ENCODE measurements around the gene TTC28. TPM values are rescaled to one million over a fixed set of nuclear protein-coding genes. Genes with fewer than 3 reads are reported as not detected.
"Not testable (repeated sequence)": the region's sequence is repeated elsewhere in the genome, so short reads cannot be mapped to it uniquely, and the experiment has no call there.

TTC28 gene
- 10 to 100 TPM; 20.5 to 38.3 (median 28.6) TPM for polyA plus RNA-seq (ENCODE audit: insufficient read length in 12 of 12)
- long read RNA-seq, donor 1, partial matches to known transcripts: 0 of 3 reads
- long read RNA-seq, donor 1, other reads (novel, unspliced or antisense): 0 of 3 reads
- long read RNA-seq, donor 2, partial matches to known transcripts: 0 of 6 reads
- long read RNA-seq, donor 2, other reads (novel, unspliced or antisense): 0 of 6 reads
- long read RNA-seq, donor 3, partial matches to known transcripts: 0 of 2 reads
- long read RNA-seq, donor 3, other reads (novel, unspliced or antisense): 0 of 2 reads
- long read RNA-seq, donor 4, partial matches to known transcripts: 0 of 3 reads
- long read RNA-seq, donor 4, other reads (novel, unspliced or antisense): 0 of 3 reads
- long read RNA-seq, donor 5, partial matches to known transcripts: 0 of 4 reads
- long read RNA-seq, donor 5, other reads (novel, unspliced or antisense): 0 of 4 reads
- long read RNA-seq, donor 6, partial matches to known transcripts: 9 of 15 reads
- long read RNA-seq, donor 6, other reads (novel, unspliced or antisense): 5 of 15 reads
- long read RNA-seq, donor 7: 0 reads
- long read RNA-seq, donor 8, partial matches to known transcripts: 0 of 2 reads
- long read RNA-seq, donor 8, other reads (novel, unspliced or antisense): 0 of 2 reads
- long read RNA-seq, donor 9, partial matches to known transcripts: 0 of 1 reads
- long read RNA-seq, donor 9, other reads (novel, unspliced or antisense): 0 of 1 reads
- long read RNA-seq, donor 10, partial matches to known transcripts: 0 of 2 reads
- long read RNA-seq, donor 10, other reads (novel, unspliced or antisense): 0 of 2 reads
- long read RNA-seq, donor 11: 0 reads

DNA sequence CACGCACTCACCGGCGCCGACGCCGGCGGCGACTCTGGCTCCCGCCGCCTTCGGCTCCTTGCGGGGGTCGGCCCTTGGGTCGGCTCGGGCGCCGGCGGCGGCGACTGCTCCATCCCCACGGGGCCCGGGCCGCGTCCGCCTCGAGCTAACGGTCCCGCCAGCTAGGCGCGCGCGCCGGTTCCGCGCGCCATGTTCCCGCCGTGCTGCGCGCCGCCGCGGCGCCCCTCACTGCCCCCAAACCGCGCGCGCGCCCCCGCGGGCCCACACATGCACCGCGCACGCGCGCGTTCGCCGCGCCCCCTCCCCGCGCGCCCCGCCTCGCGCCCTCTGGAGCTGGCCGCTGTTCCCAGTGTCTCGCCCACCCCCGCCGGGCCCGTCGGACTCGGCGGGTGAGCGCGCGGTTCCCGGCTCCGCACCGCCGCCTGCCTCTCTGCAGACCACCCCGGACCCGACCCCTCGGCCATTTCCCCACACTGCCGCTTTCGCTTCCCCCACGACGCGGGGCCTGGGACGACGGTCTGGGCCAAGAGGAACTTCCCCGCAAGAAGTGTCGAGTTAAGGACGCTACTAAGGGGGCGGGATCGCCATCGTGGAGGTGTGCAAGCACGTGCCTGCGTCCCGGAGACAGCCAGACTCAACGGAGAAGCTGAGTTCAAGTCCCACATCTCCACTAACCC is at the start of gene TTC28:
Gene TTC28, minus strand, starts transcription at position 230 of the 677 bp plus-strand sequence. Its CDS starts 117 bp downstream, at position 113.
- DNase-seq: peak; percentile 84

DNA sequence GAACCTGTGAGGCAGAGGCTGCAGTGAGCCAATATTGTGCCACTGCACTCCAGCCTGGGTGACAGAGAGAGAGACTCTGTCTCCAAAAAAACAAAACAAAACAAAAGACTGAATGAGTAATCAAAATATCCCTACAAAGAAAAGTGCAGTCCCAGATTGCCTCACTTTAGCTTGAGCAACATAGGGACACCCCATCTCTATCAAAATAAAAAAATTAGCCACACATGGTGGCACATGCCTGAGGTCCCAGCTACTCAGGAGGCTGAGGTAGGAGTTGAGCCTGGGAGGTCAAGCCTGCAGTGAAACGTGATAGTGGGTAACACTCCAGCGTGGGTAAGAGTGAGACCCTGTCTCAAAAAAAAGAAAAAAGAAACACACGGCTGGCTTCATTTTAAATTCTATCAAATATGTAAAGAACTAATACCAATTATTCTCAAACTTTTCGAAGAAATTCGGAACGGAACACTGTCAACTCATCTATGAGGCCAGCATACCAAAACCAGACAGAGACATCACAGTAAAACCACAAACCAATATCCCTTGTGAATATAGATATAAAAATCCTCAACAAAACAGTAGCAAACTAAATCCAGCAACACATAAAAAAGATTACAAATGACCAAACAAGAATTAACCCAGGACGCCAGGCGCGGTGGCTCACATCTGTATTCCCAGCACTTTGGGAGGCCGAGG is 49.1 kb upstream of the TTC28 start:
- DNase-seq: no peak

DNA sequence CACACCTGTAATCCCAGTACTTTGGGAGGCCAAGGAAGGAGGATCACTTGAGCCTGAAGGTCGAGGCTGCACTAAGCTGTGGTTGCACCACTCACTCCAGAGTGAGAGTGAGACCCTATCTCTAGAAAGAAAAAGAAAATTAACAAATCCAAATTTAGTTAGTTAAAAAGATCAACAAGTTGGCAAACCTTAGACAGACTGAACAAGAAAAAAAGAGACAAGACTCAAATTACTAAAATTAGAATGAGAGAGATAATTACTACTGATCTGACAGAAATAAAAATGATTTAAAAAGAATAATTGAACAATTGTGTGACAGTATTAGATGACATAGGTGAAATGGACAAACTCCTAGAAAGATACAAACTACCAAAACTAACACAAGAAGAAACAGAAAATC is 48.4 kb upstream of the TTC28 start:
- no peak for DNase-seq

DNA sequence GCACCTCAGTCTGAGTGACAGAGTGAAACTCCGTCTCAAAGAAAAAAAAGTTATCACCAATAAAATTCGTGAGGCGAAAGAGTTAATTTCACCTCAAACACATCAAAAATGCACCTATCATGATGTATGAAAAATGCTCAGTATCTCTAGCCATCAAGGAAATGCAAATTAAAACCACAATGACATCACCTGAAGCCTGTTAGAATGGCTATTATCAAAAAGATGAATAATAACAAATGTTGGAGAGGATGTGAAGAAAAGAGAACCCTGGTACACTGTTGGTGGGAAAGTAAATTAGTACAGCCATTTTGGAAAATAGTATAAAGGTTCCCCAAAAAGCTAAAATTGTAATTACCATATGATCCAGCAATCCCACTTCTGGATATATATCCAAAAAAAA is 38.4 kb upstream of the TTC28 start:
- DNase-seq: no peak

DNA sequence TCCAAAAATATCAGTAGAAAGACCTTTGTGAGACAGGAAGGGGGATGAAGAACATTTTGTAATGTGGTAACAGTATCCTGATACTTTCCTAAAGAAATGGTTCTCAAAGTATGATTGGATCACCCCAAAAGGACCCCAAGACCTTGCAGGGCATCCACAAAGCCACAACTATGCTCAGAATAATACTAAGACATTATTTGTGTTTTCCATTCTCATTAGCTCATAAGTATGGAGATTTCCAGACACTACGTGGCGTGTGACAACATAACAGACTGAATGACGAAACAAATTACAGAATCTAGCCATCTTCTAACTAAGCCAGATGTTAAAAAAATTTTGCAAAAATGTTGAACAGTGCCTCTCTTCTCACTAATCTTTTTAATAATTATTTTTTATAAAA is 37.0 kb upstream of the TTC28 start:
- DNase-seq: no peak

DNA sequence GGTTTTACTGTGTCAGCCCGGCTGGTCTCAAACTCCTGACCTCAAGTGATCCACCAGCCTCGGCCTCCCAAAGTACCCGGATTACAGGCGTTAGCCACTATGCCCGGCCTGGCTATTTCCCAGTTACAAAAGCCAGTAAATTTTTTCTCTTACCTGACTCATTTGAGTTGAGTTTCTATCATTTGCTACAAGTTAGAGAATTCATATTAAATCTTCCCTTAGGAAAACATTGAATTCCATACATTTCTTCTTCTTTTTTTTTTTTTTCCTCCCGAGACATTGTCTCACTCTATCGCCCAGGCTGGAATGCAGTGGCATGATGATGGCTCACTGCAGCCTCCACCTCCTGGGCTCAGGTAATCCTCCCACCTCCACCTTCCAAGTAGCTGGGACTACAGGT is 36.0 kb upstream of the TTC28 start:
- no peak for DNase-seq

DNA sequence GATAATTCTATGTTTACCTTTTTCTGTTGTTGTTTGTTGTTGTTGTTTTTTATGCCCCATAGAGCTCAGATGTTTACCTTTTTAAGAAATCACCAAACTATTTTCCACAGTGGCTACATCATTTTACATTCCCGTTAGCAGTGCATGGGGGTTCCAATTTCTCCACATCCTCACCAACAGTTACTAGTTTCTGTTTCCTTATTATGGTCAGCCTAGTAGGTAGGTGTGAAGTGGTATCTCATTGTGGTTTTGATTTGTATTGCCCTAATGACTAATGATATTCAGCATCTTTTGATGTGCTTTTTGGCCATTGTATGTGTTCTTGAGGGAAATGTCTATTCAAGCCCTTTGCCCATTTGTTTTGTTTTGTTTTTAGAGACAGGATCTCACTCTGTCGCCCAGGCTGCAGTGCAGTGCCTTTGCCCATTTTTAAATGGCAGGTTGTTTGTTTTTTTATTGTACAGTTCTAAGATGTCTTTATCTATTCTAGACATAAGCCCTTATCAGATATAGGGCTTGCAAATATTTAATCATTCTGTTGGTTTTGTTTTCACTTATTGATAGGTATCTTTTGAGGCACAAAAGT is 34.5 kb upstream of the TTC28 start:
- no peak for DNase-seq

DNA sequence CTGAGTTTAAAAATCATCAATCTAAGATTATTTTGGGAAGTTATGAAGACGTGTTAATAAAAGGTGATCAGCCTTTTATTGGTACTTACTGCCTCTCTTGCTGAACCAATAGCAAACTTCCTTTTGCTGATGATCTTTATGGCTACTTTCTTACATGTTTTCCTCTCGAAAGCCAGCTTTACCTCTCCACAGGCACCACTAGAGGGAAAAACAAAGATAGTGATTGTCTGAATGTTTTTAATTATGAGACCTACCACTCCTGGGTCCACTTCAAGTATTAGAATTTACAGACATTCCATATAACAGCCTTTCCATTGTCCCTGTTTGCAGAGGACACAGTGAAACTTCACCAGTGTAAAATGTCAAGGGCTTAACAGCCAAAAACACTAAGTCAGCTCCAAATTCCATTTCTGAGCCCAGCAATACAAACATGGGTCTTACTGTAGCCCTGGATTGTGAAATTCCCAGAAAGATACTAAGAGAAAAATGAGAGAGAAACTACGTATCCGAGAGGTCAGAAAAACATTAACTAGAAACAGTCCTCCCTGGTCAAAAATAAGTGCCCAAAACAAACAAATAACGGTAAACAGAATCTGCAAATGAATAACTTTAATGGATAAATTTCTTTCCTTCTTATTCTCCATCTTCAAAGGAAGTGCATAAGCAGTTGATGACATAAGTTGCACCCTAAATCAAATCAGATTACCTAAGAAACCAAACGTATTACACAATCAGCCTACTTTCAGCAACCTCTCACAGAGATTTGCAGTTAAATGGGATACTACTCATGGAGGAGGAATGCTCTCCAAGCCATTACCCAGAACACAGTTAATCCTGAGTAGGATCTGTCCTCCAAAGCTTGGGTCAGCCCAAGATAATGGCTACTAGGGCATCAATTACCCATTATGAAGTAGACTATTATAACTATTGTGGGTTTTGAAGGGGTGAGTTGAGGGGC is 32.5 kb upstream of the TTC28 start:
- peak; percentile 32 for DNase-seq

DNA sequence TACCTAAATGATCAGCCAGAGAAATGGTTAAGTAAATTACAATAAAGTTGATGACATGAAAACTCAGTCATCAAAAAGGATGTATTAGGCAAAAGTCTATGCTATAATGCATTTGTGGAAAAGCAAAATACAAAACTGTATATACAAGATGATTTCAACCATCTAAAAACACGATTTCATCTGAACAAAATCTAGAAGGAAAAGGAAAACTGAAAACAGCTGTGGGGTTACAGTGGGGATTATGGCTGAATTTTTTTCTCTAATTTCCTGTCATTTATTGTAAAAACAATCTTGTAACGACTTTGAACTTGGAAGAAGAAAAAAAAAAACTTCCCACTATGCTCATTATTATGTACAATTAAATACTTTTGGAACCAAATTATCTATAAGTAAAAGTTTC is 31.7 kb upstream of the TTC28 start:
- DNase-seq: no peak

DNA sequence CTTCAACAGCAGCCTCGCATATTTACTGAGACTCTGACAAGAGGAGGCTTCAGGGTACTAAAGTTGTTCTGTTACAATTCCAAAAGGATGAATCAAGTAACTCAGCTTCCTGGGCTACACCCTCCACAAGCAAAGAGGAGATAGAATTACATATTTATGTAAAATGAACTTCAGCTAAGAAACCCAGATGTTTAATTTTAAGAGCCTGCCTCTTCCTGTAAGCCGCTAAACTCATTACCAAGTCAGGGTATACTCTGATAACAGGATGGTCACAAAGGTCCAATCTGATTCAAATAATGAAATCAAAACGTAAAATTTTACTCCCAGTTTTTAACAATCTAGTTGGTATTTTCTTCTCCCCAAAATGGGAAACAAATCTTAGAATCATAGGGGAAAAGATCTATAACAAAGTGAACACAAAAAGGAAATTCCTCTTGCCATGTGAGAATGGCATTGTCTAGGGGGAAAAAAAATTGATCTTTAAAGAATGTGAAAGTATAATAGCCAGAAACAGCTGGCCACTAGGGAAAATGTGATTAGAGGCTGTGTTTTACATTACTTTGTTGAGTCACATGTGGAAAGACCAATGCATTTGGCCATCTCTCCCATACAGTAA is 31.0 kb upstream of the TTC28 start:
- DNase-seq: peak; percentile 43

DNA sequence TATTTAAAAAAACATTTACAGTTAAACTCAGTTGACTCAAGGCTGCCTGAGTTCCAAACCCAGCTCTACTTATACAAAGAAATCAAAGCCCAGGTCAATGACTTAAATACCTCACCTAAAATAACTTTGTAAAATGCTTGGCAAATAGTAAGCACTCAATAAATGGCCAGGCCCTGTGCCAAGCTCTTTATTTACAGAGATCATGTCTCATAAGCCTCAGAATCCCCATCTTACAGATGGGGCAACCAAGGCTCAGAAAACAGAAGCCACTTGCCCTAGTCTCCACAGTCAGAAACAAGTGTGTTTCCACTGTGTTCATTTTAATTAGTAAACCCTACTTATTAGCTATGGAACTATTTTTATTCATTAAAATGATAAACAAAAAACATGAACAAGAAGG is 30.5 kb upstream of the TTC28 start:
- no peak for DNase-seq

DNA sequence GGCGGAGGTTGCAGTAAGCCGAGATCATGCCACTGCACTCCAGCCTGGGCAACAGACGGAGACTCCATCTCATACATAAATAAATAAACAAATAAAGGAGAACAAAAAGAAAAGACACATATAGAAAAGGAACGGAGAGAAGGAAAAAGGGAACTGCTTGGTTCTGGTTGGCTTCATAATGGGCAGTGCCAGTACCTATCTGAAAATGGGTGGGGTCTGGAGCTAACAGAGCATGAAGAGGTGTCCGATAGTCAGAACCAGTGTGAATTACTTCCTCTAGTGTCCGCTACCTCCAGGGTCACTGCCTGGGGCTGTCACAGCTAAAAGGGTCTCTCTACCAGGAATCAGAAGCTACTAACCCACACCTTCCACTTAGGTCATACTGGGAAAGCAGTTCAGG is 27.2 kb upstream of the TTC28 start:
- DNase-seq: no peak

DNA sequence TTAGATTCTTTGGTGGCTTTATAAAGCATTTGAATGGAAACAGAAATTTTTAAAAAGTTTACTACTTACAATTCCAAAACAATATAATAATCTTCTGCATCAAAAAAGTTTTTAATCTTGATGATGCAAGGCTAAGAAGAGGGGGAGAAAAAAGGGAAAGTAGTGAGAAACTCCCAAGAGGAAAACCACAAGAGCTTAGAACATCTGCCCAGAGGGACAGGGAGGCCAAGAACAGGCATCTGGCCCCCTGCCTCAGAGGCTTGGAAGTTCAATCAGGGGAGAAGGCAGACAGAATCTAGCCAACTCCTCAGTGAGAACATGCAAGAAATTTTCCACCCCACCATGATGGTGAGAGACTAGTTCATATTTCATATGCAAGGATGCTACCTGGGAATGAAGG is 23.8 kb upstream of the TTC28 start:
- no peak for DNase-seq

DNA sequence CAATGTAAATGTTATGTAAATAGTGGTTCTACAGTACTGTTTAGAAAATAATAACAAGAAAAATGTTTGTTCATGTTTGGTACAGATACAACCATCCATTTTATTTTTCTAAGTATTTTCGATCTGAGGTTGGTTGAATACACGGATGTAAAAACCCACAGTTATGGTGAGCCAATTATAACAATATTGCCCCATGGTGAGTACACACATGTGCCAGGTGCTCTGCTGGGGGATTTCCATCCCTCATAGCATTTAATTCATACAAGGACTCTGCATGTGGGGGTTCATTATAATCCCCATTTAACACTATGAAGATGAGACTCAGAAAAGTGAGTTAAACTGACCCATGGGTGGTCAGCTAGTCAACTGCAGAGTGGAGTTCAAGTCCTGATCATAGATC is 23.3 kb upstream of the TTC28 start:
- no peak for DNase-seq

DNA sequence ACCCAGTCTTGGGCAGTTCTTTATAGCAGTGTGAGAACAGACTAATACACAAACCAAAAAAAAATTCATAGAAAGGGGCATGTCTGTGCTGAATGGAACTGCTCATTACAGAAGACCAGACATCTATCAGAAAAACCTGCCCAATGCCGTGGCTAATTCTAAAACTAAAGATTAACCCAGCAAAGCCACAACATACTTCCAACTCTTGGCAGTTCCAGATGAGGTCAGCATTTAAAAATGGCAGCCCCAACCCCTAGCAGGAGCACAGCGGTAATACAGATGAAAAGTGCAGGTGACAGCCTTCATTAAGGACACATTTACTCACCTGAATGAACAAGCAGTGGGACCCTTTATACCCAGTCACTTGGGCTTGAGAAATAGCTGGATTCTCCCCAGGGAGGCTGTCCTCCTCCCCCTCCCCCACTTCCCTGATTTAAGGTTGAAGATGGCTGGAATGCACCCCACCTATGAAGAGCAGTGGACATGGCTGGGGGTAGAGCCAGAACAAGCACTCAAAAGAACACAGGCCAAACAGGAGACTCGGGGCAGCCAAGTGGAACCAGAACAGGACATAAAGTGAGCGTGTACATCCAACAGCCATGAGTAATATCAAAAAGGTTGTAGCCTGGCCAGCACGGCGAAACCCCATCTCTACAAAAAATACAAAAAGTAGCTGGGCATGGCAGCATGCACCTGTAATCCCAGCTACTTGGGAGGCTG is 13.6 kb upstream of the TTC28 start:
- not testable (repeated sequence) for DNase-seq

DNA sequence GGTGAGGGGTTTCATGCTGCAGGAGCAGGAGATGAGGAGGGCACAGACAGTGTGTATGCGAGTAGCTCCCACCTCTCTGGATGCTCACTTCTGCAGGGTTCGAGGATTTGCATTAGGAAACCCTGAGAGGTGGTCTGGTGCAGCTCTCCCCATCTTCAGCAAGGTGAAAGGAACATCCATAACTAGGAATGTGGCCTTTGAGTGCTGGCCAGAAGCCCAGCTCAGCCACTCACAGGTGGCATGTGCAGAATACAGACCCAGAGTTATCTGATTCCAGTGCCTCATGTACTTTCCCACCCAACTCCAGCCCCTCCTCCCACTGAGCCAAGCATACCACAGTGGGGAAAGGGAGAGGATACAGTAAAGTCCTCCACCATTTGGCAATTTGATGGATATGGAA is 10.2 kb upstream of the TTC28 start:
- DNase-seq: not testable (repeated sequence)

DNA sequence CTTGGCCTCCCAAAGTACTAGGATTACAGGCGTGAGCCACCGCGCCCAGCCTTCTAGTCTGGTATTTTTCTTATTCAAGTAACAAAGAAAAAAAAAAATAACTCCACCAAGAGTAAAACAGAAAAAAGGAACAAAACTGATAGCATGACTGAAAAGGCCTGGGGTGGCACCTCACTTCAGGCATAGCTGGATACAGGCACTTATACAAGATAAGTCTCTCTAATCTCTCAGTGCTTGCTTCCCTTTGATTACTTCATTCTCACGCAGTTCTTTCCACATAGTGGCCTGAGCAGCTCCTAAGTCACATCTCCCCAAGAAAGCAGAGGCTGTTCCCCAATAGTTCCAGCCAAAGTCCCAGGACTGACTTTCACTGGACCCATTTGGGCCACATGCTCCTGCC is 3.3 kb upstream of the TTC28 start:
- DNase-seq: not testable (repeated sequence)

DNA sequence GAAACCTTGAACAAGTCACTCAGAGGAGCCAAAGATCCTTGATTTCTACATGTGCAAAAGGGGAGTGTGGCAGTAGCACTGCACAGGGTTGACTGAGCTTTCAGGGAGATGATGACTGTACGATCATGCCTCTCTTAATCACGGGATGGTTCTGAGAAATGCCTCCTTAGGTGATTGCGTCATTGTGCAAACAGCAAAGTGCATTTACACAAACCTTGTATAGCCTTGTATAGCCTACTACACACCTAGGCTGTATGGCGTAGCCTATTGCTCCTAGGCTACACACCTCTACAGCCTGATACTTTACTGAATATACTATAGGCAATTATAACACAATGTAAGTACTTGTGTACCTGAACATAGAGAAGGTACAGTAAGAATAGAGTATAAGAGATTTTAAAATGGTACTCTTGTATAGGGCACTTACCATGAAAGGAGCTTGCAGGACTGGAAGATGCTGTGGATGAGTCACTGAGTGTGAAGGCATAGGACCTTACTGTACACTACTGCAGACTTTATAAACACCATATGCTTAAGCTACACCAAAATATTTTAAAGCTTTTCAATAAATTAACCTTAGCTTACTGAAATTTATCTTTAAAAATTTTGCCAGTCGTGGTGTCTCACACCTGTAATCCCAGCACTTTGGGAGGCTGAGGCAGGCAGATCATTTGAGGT is 1.3 kb upstream of the TTC28 start:
- DNase-seq: not testable (repeated sequence)
